Epidermal melanocyte (primary cell): ENCODE data around the gene SELL.
"Not testable (repeated sequence)": the region's sequence is repeated elsewhere in the genome, so short reads cannot be mapped to it uniquely, and the experiment has no call there.

Source experiments
- DNase-seq: peaks from one replicate; pipeline ENCODE4 v3.0.0; 2011; ENCODE audit warnings: low spot score; ENCODE audit not compliant: insufficient read length

Gene SELL

DNA sequence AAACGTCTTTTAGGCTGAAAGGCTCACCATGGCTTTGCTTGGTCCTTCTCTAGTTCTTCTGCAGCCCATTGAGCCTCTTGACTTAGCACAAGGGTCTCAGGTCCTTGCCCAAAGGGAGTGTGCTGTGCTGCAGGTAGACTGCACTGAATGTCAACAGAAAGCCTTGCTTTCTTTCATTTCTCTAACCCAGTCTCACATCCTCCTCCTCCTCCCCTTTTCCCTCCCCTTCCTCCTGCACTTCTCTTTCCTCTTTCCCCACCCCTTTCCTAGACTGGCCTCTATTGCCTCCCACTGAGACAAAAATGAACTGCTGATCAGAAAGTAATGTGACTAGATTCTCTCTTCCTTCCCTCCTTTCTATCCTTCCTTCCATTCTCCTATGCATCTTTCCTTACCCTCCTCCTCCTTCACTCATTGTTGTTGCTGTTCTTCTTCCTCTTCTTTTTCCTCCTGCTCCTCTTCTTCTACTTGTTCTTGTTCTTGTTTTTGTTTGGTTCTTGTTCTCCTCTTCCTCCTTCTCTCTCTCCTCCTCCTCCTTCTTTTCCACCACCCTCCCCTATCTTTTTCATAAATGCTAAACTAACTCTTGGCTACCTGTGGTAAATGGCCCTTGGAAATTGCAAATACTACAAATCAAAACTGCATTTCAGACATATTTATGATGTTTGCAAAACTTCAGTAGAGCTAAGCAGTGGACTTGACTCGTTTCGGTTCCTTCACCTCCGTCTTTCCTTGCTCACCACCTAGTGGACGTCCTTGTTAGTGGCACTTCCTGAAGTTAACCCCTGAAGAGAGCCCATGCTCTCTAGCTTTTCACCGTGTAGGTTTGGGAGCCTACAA, at the start of gene SELL:
Gene SELL (minus strand): TSS at position 152 of the 840 bp plus-strand sequence. CDS start 122 bp downstream, at position 30.
- DNase-seq: peak; percentile 36

DNA sequence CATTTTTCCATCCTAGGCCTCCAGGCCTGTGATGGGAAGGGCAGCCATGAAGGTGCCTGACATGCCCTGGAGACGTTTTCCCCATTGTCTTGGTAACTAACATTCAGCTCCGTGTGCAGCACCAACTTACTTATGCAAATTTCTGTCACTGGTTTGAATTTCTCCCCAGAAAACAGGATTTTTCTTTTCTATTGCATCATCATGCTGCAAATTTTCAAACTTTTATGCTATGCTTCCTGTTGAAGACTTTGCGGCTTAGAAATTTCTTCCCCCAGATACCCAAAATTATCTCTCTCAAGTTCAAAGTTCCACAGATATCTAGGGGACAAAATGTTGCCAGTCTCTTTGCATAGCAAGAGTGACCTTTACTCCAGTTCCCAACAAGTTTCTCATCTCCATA, 47.6 kb upstream of the SELL start:
- no peak for DNase-seq

- DNase-seq: no peak
These were observed 42.1 kb upstream of the SELL start for GRCh38 chr1:169753549-169753948.

DNA sequence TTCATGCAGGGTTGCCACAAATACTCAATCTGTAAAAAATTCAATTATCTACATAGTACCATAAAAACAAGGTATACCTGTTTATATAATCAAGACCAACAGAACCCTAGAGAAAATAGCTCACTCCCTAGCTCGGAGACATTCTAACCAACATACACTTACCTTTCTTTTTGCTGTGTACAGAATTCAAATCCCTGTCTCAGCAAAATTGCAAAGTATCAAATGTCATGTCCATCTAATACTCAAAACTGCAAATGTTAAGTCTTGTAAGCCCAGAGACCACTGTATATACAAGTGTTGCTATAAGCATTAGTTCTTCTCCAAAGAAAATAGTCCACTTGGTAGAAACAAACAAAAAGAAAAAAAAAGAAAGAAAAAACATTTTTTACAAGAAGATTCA, 38.6 kb upstream of the SELL start:
- no peak for DNase-seq

- no peak for DNase-seq
These were observed 35.1 kb upstream of the SELL start for GRCh38 chr1:169746550-169746949.

- DNase-seq: no peak
These were observed 33.8 kb upstream of the SELL start for GRCh38 chr1:169745015-169745861.

DNA sequence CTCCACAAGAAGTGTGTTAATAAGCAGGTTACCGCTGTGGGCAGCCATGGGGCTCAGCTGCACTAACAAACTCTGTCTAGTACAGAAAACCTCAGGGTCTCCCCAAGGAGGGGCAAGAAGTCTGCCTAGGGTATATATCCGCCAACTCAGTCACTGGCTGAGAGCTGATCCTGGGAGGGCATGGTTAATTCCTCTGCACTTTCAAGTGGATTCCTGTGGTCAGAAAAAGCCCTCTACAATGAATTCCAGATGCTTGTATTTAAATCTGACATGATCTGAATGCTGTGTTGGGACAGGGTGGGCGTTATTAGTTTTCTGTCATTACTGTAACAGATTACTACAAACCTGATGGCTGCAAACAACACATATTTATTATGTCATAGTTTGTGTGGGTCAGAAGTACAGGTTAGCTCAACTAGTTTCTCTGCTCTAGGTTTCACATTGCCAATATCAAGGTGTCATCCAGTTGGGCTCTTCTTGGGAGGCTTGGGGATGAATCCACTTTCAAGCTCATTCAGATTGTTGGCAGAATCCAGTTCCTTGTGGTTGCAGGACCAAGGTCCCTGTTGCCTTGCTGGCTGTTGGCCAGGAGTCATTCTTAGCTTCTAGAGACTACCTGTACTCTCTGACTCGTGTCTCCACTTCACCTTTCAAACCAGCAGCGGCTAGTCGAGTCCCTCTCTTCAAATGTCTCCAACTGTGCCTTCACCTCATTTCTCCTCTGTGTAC, 30.4 kb upstream of the SELL start:
- peak; percentile 28 for DNase-seq

DNA sequence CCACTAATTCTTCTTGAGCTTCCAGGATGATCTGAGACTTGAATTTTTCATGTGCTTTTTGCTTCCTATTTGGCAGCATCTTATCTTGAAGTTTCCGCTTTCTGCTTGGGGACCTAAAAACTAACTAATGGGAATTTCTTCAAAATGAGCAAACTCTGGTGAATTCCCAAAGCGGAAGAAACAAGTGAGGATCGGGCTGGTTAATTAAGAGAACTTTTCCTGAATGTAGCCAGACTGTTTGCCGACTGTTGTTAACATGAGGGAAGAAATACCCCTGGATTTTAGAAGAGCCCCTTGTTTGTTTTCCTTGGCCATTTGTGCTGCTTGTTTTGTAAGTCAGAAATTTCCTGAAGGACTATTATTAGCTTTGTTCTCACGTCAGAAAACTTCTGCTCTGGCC, 28.6 kb upstream of the SELL start:
- no peak for DNase-seq

DNA sequence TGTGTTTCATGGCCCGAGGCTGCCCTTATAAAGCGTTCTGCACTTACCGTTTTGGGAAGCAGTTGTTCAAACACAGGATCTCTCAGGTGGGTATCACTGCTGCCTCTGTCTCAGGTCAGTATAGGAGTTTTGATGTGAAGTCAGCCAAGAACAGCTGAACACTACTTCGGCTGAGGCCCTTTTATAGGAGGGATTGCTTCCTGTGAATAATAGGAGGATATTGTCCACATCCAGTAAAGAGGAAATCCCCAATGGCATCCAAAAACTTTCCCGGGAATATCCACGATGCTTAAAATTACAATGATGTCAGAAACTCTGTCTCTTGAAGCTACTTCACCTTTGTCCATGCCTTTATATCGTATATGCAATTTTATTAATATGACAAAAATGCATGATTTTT, 22.5 kb upstream of the SELL start, which contains the start of gene SELE:
Gene SELE (minus strand): TSS at position 156 of the 400 bp plus-strand sequence. CDS start 467 bp downstream, outside the sequence.
- no peak for DNase-seq

DNA sequence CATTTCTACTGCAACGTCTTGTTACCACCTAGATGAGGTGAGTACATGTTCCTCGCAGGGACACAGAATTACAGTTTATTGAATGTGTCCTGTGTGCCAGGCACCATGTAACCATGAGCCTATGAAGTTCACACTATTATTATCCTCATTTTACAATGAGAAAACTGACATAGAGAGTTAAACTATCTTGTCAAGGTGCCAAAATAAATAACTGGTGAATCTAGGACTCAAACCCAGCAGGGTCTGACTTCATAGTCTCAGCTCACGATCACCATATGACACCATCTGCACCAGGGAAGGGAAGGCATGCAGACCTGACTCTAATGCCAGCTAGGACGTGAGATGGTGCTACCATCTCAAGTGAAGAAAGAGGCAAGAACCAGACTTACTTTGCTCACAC, 20.0 kb upstream of the SELL start:
- no peak for DNase-seq

- DNase-seq: no peak
These were observed 18.6 kb upstream of the SELL start for GRCh38 chr1:169729991-169730390.

- DNase-seq: no peak
These were observed 15.9 kb upstream of the SELL start for GRCh38 chr1:169727307-169727706.

DNA sequence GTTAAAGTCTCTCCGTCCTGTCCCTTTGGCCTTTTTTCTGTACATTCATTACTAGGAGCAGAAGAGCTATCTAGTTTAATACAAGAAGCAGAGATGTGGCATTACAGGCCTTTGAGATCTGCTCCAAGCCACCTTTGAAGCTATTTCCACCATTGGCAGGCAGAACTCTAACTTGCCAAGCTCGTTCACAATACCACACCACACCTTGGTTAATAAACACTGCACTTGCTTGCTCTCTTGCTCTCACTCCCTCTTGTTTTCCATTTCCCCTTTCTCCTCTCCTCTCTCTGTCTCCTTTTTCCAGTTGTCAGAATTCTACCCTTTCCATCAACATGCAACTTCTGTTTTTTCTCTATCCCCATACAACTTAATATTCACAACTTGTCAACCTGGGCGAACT, 15.4 kb upstream of the SELL start:
- DNase-seq: no peak

GRCh38 chr1:169725930-169726329, 14.5 kb upstream of the SELL start:
- no peak for DNase-seq

GRCh38 chr1:169724168-169724567, 12.7 kb upstream of the SELL start:
- DNase-seq: no peak

GRCh38 chr1:169723763-169724162, 12.3 kb upstream of the SELL start:
- DNase-seq: no peak

DNA sequence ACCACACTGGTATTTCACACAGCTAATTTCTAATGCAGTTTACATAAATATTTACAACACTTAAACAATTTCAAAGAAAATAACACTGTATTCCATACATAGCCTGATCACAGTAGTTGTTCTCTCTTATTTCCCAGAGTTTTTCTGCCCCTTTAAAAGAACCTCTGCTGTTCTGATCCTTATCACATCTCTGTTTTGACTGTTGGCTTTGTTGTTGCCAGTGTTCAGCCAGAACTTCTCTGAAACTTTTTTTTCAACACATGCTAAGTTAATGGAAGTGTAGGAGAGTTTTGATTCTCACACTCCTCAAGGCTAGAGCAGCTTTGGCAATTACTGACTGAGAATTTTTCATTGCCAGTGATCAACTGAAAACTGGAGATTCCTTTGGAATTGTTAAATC, 11.4 kb upstream of the SELL start:
- no peak for DNase-seq

GRCh38 chr1:169715100-169715499, 3.7 kb upstream of the SELL start:
- not testable (repeated sequence) for DNase-seq

GRCh38 chr1:169713090-169713489, 1.7 kb upstream of the SELL start:
- DNase-seq: not testable (repeated sequence)

- no peak for DNase-seq
These were observed 850 bp upstream of the SELL start for GRCh38 chr1:169712309-169712631.

DNA sequence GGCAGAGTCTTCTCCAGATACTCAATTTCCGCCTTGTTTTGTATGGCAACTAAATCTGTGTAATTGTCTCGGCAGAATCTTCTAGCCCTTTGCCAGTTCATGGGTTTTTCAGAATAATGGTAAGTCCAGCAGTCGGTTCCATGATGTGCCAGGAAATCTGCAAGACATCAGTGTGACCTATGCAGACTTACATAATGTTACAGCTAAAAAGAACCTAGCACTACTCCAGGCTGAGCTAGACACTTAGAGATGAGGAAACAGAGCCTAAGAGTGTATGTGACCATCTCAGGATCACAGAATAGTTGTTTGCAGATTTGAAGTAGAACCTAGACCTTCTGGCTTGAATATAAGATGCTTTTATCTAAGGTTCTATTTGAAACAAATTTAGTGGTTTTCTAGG, 2.8 kb downstream of the SELL start:
- DNase-seq: no peak
